ENCODE data around the gene SOCS1. TPM values are rescaled to one million over a fixed set of nuclear protein-coding genes. Genes with fewer than 3 reads are reported as not detected.

Gene SOCS1
- total and polyA plus RNA-seq, 9 of the 15 experiments (the other 6 are each of a cell fraction or from before 2014, with no cell fraction given), result 0.04 to 7.5 (median 2.3) TPM

- no peak for TF ChIP-seq ZBTB33 (CRISPR knock-in tag; IDR thresholded peaks at IDR 0.05)
- TF ChIP-seq ZNF133 (CRISPR knock-in tag; IDR thresholded peaks at IDR 0.05), result no peak
- no peak for TF ChIP-seq GTF2F1 (IDR thresholded peaks at IDR 0.05; ENCODE audit: low read depth, low read length)
Measured at GRCh38 chr16:11271610-11272009, 15.6 kb upstream of the SOCS1 start (continued).

GRCh38 chr16:11270602-11271162 lies 14.7 kb upstream of the SOCS1 start:
- Histone ChIP-seq H3K9me1 (ENCODE audit: control insufficient read depth, insufficient read depth, low read length) (no peaks in the 10 kb centered on the region), H3K9me3 (replicated peaks; ENCODE audit: control insufficient read depth, insufficient read depth, low read depth, low read length) (no peaks in the 10 kb centered on the region; the same call in 1 of the 2 replicates), H3K4me1 (replicated peaks in 1 of 2; ENCODE audit: control insufficient read depth in 2 of 2, insufficient read depth in 2 of 2, low read length in 2 of 2) (peaks cover 0 to 12% of the 10 kb centered on the region in 2 experiments; a peak in 2 of 5 replicates), H2AFZ (ENCODE audit: low read depth, low read length) (no peak overlapping the region), H3K9ac (ENCODE audit: insufficient read depth in 1 of 2, low read depth in 2 of 2, low read length in 2 of 2) (no peak overlapping the region), H3K27me3 (ENCODE audit: control insufficient read depth in 2 of 2, insufficient read depth in 2 of 2, low read length in 2 of 2) (peaks cover 7 to 25% of the 10 kb centered on the region in 2 experiments; a peak in 4 of 5 replicates), H3K36me3 (ENCODE audit: control insufficient read depth, insufficient read depth, low read length) (no peaks in the 10 kb centered on the region), H3K4me2 (ENCODE audit: insufficient read depth, low read length) (no peak overlapping the region), H3K27ac (ENCODE audit: extremely low read depth, low read depth, low read length) (no peak overlapping the region), H4K20me1 (replicated peaks; ENCODE audit: control insufficient read depth, insufficient read depth, low read length) (0 out of 2 replicates have a peak, but pooled peaks cover 2% of the 10 kb centered on the region), H3K4me3 (no peak overlapping the region), H3K79me2 (ENCODE audit: control insufficient read depth, insufficient read depth, low read length) (no peaks in the 10 kb centered on the region)
- intact Hi-C loops (cut with micrococcal nuclease), result no loop called here
- WGBS (ENCODE audit: insufficient coverage, low coverage, missing lambda C conversion rate), result 6% methylated on average over 2 of the region's 2 CpGs
- DNase-seq (ENCODE audit: extremely low read depth in 1 of 4, low spot score in 3 of 4) (no peak), FAIRE-seq (no peak), ATAC-seq (no peak)
- POLR2A ChIA-PET, result interaction anchor here (0.6 to 1.2 kb wide), 3 partner anchors 10 to 17 kb away, joined by 3 to 5 read pairs (median 4); no protein-coding TSS in a partner anchor
- in situ Hi-C loops (cut with MboI), result no loop called here
- CTCF ChIA-PET (ENCODE audit: low intra/inter-chr PET ratio), result no interaction called here
- BruUV-seq (replicated peaks), result no TSS peak
- TF ChIP-seq ATF7 (IDR thresholded peaks at IDR 0.05) (no peak), ZNF584 (CRISPR knock-in tag; IDR thresholded peaks at IDR 0.05; ENCODE audit: low read depth) (no peak), RBM39 (optimal IDR thresholded peaks at IDR 0.05; ENCODE audit: low read depth, low read length) (no peak), TCFL5 (CRISPR knock-in tag; conservative IDR thresholded peaks at IDR 0.05) (no peak), SP2 (IDR thresholded peaks at IDR 0.05; ENCODE audit: extremely low read depth, low read depth, low read length, poor library complexity, severe bottlenecking) (no peak), PYGO2 (tag; IDR thresholded peaks at IDR 0.05) (no peak), ZNF785 (CRISPR knock-in tag; IDR thresholded peaks at IDR 0.05) (no peak), KAT2B (IDR thresholded peaks at IDR 0.05; ENCODE audit: low read depth, low read length) (no peak), GTF2B (IDR thresholded peaks at IDR 0.05; ENCODE audit: extremely low read depth, insufficient read length) (no peak), ZSCAN29 (IDR thresholded peaks at IDR 0.05) (no peak), TAF7 (tag; IDR thresholded peaks at IDR 0.05) (no peak), NKRF (IDR thresholded peaks at IDR 0.05; ENCODE audit: borderline replicate concordance) (no peak), ZNF146 (CRISPR knock-in tag; IDR thresholded peaks at IDR 0.05; ENCODE audit: unreplicated experiment) (no peak), ZNF324 (CRISPR knock-in tag; IDR thresholded peaks at IDR 0.05) (no peak), TCF7 (IDR thresholded peaks at IDR 0.05; ENCODE audit: borderline replicate concordance) (no peak), RUNX1 (IDR thresholded peaks at IDR 0.05; ENCODE audit: low read depth) (no peak)

Measured in K562 (cell line).